ENCODE measurements around the gene STAM. TPM values are rescaled to one million over a fixed set of nuclear protein-coding genes. Genes with fewer than 3 reads are reported as not detected.

The STAM gene
- total RNA-seq = 10 to 100 TPM in 2 of 5 donors, 1 to 10 TPM in 3; 7.0 to 49.2 (median 8.5) TPM
- polyA plus RNA-seq = 10 to 100 TPM in 2 of 3 donors, 1 to 10 TPM in 1; 6.8 to 12.1 (median 11.6) TPM
- long read RNA-seq, donor 1 = 0 reads
- long read RNA-seq, donor 2, partial matches to known transcripts = 0 of 1 reads
- long read RNA-seq, donor 2, other reads (novel, unspliced or antisense) = 0 of 1 reads
- long read RNA-seq, donor 3, partial matches to known transcripts = 5 of 5 reads
- long read RNA-seq, donor 3, other reads (novel, unspliced or antisense) = 0 of 5 reads
- long read RNA-seq, donor 4, partial matches to known transcripts = 0 of 1 reads
- long read RNA-seq, donor 4, other reads (novel, unspliced or antisense) = 0 of 1 reads
- long read RNA-seq, donor 5, partial matches to known transcripts = 0 of 3 reads
- long read RNA-seq, donor 5, other reads (novel, unspliced or antisense) = 0 of 3 reads
- long read RNA-seq, donor 6, transcript STAM-202 (14 exons, 2,972 nt) = major isoform, 6 of 16 reads
- long read RNA-seq, donor 6, partial matches to known transcripts = 10 of 16 reads
- long read RNA-seq, donor 6, other reads (novel, unspliced or antisense) = 0 of 16 reads
- long read RNA-seq, donor 7, partial matches to known transcripts = 0 of 4 reads
- long read RNA-seq, donor 7, other reads (novel, unspliced or antisense) = 0 of 4 reads
- long read RNA-seq, donor 8, partial matches to known transcripts = 0 of 3 reads
- long read RNA-seq, donor 8, other reads (novel, unspliced or antisense) = 0 of 3 reads
- long read RNA-seq, donor 9, partial matches to known transcripts = 0 of 2 reads
- long read RNA-seq, donor 9, other reads (novel, unspliced or antisense) = 0 of 2 reads
- long read RNA-seq, donor 10, partial matches to known transcripts = 0 of 1 reads
- long read RNA-seq, donor 10, other reads (novel, unspliced or antisense) = 0 of 1 reads

DNA sequence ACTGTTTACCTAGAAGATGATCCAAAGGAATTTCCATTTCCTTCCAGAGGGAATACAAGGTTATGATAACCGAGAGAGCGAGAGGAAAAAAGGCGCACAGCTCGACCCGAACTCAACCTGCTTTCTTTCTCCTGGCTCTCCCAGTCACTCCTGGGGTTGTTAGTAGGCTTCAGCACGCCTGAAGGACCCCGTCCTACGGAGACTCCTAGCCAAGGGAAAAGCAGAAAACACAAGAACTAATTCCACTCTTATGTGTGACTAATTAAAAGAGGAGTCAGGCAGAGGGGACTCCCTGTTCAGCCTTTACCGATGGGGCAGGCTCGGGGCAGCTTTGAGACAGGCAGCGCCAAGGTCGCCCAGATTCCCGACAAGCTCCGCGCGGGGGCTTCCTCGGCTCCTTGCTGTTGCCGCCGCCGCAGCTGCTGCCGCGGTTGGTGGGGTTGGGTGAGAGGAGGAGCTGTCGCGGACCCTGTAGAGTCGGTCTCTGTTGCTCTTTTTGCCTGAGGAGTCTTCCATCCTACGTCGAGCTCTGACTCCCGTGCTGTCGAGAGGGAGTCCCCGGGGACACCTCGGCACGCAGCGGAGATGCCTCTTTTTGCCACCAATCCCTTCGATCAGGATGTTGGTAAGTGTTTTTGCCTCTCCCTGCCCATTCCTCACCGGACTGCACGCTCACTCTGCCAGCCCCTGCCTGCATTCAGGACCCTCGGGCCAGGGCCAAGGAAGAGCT lies at the start of gene STAM:
TSS of gene STAM (plus strand) at position 397 of the 730 bp plus-strand sequence. CDS start at position 586, 189 bp downstream.
- Histone ChIP-seq H3K9me3 (peaks cover 0 to 4% (median 0%) of the 10 kb centered on the region in 4 donors), H3K27me3 (no peaks in the 10 kb centered on the region), H3K4me3 (peak within 1 kb of the TSS; percentile 66 to 91 (median 85)), H3K4me1 (peaks cover 32 to 58% (median 46%) of the 10 kb centered on the region in 4 donors), H3K27ac (peak within 1 kb of the TSS; percentile 92 to 98 (median 94)), H3K36me3 (no peaks in the 10 kb centered on the region)
- intact Hi-C loops (cut with DNase I; ENCODE audit: low total_unique reads) = no loop called here
- WGBS, 5 donors = 0 to 1% (median 0%) methylated on average over 30 to 37 of the region's 37 CpGs
- peak; percentile 87 to 97 for DNase-seq
- TF ChIP-seq POLR2AphosphoS5 (IDR thresholded peaks at IDR 0.05) (peak; percentile 64 to 92 (median 77)), POLR2A (IDR thresholded peaks at IDR 0.05) (peak in 2 of 4 donors; percentile 10 to 47)
- TF ChIP-seq, protein P1, sequence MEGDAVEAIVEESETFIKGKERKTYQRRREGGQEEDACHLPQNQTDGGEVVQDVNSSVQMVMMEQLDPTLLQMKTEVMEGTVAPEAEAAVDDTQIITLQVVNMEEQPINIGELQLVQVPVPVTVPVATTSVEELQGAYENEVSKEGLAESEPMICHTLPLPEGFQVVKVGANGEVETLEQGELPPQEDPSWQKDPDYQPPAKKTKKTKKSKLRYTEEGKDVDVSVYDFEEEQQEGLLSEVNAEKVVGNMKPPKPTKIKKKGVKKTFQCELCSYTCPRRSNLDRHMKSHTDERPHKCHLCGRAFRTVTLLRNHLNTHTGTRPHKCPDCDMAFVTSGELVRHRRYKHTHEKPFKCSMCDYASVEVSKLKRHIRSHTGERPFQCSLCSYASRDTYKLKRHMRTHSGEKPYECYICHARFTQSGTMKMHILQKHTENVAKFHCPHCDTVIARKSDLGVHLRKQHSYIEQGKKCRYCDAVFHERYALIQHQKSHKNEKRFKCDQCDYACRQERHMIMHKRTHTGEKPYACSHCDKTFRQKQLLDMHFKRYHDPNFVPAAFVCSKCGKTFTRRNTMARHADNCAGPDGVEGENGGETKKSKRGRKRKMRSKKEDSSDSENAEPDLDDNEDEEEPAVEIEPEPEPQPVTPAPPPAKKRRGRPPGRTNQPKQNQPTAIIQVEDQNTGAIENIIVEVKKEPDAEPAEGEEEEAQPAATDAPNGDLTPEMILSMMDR (IDR thresholded peaks at IDR 0.05) = no peak

DNA sequence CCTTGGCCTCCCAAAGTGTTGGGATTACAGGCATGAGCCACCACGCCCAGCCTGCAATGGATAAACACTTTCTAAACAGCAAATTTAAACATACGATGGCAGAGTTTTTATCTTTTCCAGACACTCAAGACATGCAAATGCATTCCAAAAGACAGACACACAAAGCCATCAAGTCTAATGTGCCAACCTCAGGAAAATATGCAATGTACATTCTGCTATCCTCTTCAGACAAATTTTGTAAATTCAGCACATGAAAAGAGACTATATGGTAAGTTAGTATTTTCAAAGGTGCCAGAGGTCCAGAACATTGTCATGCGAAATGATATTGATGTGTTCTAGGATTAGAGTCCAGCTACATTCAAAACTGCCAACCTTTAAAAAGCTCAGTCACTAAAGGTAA lies 46.6 kb upstream of the STAM start:
- 68 to 79% (median 73%) methylated on average over 3 of the region's 3 CpGs for WGBS, 5 donors
- DNase-seq = no peak
- no peaks in the 10 kb centered on the region for H3K9me3 ChIP-seq
- H3K4me1 ChIP-seq = no peaks in the 10 kb centered on the region
- intact Hi-C loops (cut with DNase I; ENCODE audit: low total_unique reads) = no loop called here
- H3K27ac ChIP-seq = no peak overlapping the region
- no peak for TF ChIP-seq POLR2AphosphoS5 (IDR thresholded peaks at IDR 0.05)
- H3K36me3 ChIP-seq = peaks cover 0 to 25% (median 4%) of the 10 kb centered on the region in 4 donors
- no peak overlapping the region for H3K4me3 ChIP-seq
- H3K27me3 ChIP-seq = no peaks in the 10 kb centered on the region

DNA sequence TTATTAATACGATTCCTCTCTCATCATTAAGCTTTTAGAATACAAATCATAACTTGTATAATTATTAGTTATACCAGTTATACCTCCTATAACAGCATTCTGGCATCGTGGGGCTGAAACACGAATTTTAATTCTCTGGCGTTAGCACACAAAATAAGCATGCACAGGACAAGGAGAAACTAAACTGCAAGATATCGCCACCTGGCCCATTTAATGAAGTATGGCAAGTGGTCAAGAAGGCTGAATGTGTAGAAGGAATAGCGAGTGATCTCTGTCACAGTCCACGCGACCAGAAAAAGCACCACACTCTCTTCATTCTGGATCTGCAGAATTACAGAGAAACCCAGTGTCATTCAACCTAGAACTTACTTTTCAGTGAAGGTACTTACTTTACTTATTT lies 44.9 kb upstream of the STAM start:
- no peaks in the 10 kb centered on the region for H3K9me3 ChIP-seq
- peak in 1 of 2 donors; percentile 23 for DNase-seq
- H3K4me1 ChIP-seq = no peaks in the 10 kb centered on the region
- intact Hi-C loops (cut with DNase I; ENCODE audit: low total_unique reads) = no loop called here
- 60 to 75% (median 70%) methylated on average over 8 of the region's 8 CpGs for WGBS, 5 donors
- peaks cover 0 to 10% (median 0%) of the 10 kb centered on the region in 4 donors for H3K36me3 ChIP-seq
- no peak overlapping the region for H3K27ac ChIP-seq
- no peaks in the 10 kb centered on the region for H3K27me3 ChIP-seq
- TF ChIP-seq POLR2A (IDR thresholded peaks at IDR 0.05) (no peak), EP300 (IDR thresholded peaks at IDR 0.05) (no peak), POLR2AphosphoS5 (IDR thresholded peaks at IDR 0.05) (no peak)
- TF ChIP-seq, protein P1 (IDR thresholded peaks at IDR 0.05) = no peak
- no peak overlapping the region for H3K4me3 ChIP-seq

DNA sequence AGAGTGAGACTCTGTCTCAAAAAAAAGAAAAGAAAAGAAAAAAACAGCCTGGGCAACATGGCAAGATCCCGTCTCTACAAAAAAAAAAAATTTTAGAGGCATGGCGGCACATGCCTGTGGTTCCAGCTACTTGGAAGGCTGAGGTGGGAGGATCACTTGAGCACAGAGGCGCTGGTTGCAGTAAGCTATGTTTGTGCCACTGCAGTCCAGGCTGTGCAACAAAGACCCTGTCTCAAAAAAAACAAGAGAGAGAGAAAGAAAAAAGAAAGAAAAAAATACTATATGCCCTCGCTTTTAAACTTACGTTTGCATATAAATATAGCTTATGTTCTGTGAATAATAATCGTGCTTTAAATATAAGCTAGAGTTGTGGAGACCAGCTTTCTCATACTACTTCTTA lies 38.0 kb upstream of the STAM start:
- Histone ChIP-seq H3K27me3 (no peaks in the 10 kb centered on the region), H3K36me3 (no peaks in the 10 kb centered on the region), H3K27ac (no peak overlapping the region), H3K4me1 (peaks cover 0 to 17% (median 6%) of the 10 kb centered on the region in 4 donors), H3K4me3 (no peak overlapping the region), H3K9me3 (no peaks in the 10 kb centered on the region)
- TF ChIP-seq EP300 (IDR thresholded peaks at IDR 0.05) (no peak), POLR2AphosphoS5 (IDR thresholded peaks at IDR 0.05) (no peak), POLR2A (IDR thresholded peaks at IDR 0.05) (no peak)
- TF ChIP-seq, protein P1 (IDR thresholded peaks at IDR 0.05) = no peak
- no peak for DNase-seq
- intact Hi-C loops (cut with DNase I; ENCODE audit: low total_unique reads) = loop anchor here (5.0 to 10.0 kb wide), 2 partner anchors 136 to 269 kb away; no protein-coding TSS in a partner anchor
- WGBS, 5 donors = 78 to 88% (median 87%) methylated on average over 6 of the region's 6 CpGs
